Liver (tissue), 3 donors: Measurements from ENCODE around the gene GPR84.

ENCODE experiments used
- CTCF ChIP-seq: fragments of 150-350 bp; IDR thresholded peaks from 2 replicates; pipeline ENCODE4 v1.5.1; 2017; ENCODE audit warnings: improper control_type of control experiment, low read depth, low read length; ENCODE audit not compliant: missing input control
- FOXA1 ChIP-seq: IDR thresholded peaks from 2 replicates; pipeline ENCODE4 v1.6.1; 2016; ENCODE audit warnings: antibody characterized with exemption
- GABPA ChIP-seq, 2 donors: IDR thresholded peaks in 1 of 2; conservative IDR thresholded peaks in 1 of 2; 2 replicates each; pipeline ENCODE4 v1.6.1; 2016; ENCODE audit warnings: antibody characterized with exemption in 2 of 2, mild to moderate bottlenecking in 1 of 2, moderate library complexity in 1 of 2
- JUND ChIP-seq, 2 donors: IDR thresholded peaks; 2 replicates each; pipeline ENCODE4 v1.6.1; 2016; ENCODE audit warnings: antibody characterized with exemption in 2 of 2
- MAX ChIP-seq: IDR thresholded peaks from 2 replicates; pipeline ENCODE4 v1.6.1; 2016; ENCODE audit warnings: antibody characterized with exemption
- RAD21 ChIP-seq, 2 donors: IDR thresholded peaks; 2 replicates each; pipeline ENCODE4 v1.6.1; 2016; ENCODE audit warnings: antibody characterized with exemption in 2 of 2, mild to moderate bottlenecking in 2 of 2
- REST ChIP-seq: IDR thresholded peaks from 2 replicates; pipeline ENCODE4 v1.6.1; 2016; ENCODE audit warnings: antibody characterized with exemption, mild to moderate bottlenecking
- RXRA ChIP-seq, 2 donors: IDR thresholded peaks; 2 replicates each; pipeline ENCODE4 v1.6.1; 2017 to 2018; ENCODE audit warnings: antibody characterized with exemption in 2 of 2, mild to moderate bottlenecking in 1 of 2
- SP1 ChIP-seq: IDR thresholded peaks from 2 replicates; pipeline ENCODE4 v1.6.1; 2018; ENCODE audit warnings: antibody characterized with exemption, mild to moderate bottlenecking
- TAF1 ChIP-seq: conservative IDR thresholded peaks from 2 replicates; pipeline ENCODE4 v1.6.1; 2016; ENCODE audit warnings: antibody characterized with exemption, mild to moderate bottlenecking
- ZBTB33 ChIP-seq: IDR thresholded peaks from 2 replicates; pipeline ENCODE4 v1.6.1; 2016; ENCODE audit warnings: antibody characterized with exemption
- donor health status: healthy.
- donor health status: healthy.

GRCh38 chr12:54337854-54338650 lies 26.2 kb downstream of the GPR84 start:
- TF ChIP-seq CTCF, result no peak
- no peak for TF ChIP-seq MAX
- no peak for TF ChIP-seq SP1
- no peak for TF ChIP-seq ZBTB33
- TF ChIP-seq RXRA (IDR thresholded peaks at IDR 0.05), result no peak
- no peak for TF ChIP-seq TAF1
- TF ChIP-seq REST, result no peak
- no peak for TF ChIP-seq RAD21 (IDR thresholded peaks at IDR 0.05)
- TF ChIP-seq GABPA (IDR thresholded peaks at IDR 0.05 in 1 of 2, conservative IDR thresholded peaks at IDR 0.05 in 1 of 2), result no peak
- no peak for TF ChIP-seq JUND (IDR thresholded peaks at IDR 0.05)
- no peak for TF ChIP-seq FOXA1
